Gastroesophageal sphincter (tissue), 4 donors: Measurements from ENCODE around the gene ANKS1A. TPM values are rescaled to one million over a fixed set of nuclear protein-coding genes. Genes with fewer than 3 reads are reported as not detected.
A peak's percentile ranks its signal among the peaks of the same experiment; 100 is the strongest.

Experiments
- ATAC-seq: fragments of 150-250 bp; one replicate; pipeline ENCODE4 v1.9.1; 2016; ENCODE audit warnings: mild to moderate bottlenecking, moderate library complexity
- H3K27ac ChIP-seq, 4 donors: fragments of 200-600 bp; sonication (generic) in 3 of 4; 1 replicate in 3 of 4; 2 replicates in 1 of 4; pipeline ENCODE4 v1.5.1; 2016 to 2019
- H3K27me3 ChIP-seq: fragments of 200-600 bp; sonication (generic); one replicate; pipeline ENCODE4 v1.5.1; 2019
- H3K36me3 ChIP-seq, 2 donors: fragments of 200-600 bp; sonication (generic); one replicate each; pipeline ENCODE4 v1.5.1; 2019; ENCODE audit warnings: control low read depth in 1 of 2
- H3K4me1 ChIP-seq, 3 donors: fragments of 200-600 bp; sonication (generic); 1 replicate in 2 of 3; 2 replicates in 1 of 3; pipeline ENCODE4 v1.5.1; 2016 to 2019; ENCODE audit warnings: control low read depth in 2 of 3
- H3K4me3 ChIP-seq, 2 donors: fragments of 200-600 bp; sonication (generic); one replicate each; pipeline ENCODE4 v1.5.1; 2019; ENCODE audit warnings: mild to moderate bottlenecking in 1 of 2, moderate library complexity in 1 of 2
- H3K9me3 ChIP-seq, 3 donors: fragments of 200-600 bp; sonication (generic); one replicate each; pipeline ENCODE4 v1.5.1; 2017 to 2019; ENCODE audit warnings: control low read depth in 2 of 3
- CTCF ChIP-seq, 4 experiments: fragments of 200-600 bp in 2 of 4; fragments of 450-650 bp in 2 of 4; sonication (generic) in 1 of 4; IDR thresholded peaks; one replicate each; pipeline ENCODE4 v1.5.1; 2017 to 2019; ENCODE audit warnings: antibody characterized with exemption in 4 of 4, mild to moderate bottlenecking in 2 of 4, moderate library complexity in 2 of 4
- EP300 ChIP-seq: sonication (generic); formaldehyde crosslinking; IDR thresholded peaks from one replicate; pipeline ENCODE4 v1.6.1; 2017; ENCODE audit warnings: antibody characterized with exemption, mild to moderate bottlenecking
- POLR2A ChIP-seq, 2 donors: fragments of 450-650 bp; IDR thresholded peaks; one replicate each; pipeline ENCODE4 v1.6.1; 2017; ENCODE audit warnings: antibody characterized with exemption in 2 of 2, mild to moderate bottlenecking in 2 of 2, moderate library complexity in 1 of 2
- POLR2AphosphoS5 ChIP-seq: sonication (generic); formaldehyde crosslinking; IDR thresholded peaks from one replicate; pipeline ENCODE4 v1.6.1; 2017; ENCODE audit warnings: antibody characterized with exemption
- WGBS, 2 donors: methylation state at CpG; one replicate each; pipeline ENCODE4 v1.1.5; 2018; ENCODE audit warnings: low coverage in 1 of 2; 5-methylcytosine and 5-hydroxymethylcytosine counted together
- total RNA-seq, 4 donors: library from RNA; depleted of rRNA; stranded (reverse); fragments of >200 nt; gene quantifications; one replicate each; pipeline ENCODE4 v1.1.0, GENCODE V29; 2016

The ANKS1A gene
- total RNA-seq, 4 donors from 2014 or later, result 52.0 to 135 (median 88.4) TPM

GRCh38 chr6:35048631-35049083, 159.6 kb downstream of the ANKS1A start:
- peaks cover 50 to 100% (median 82%) of the 10 kb centered on the region in 3 donors for H3K4me1 ChIP-seq
- no peak for TF ChIP-seq EP300
- TF ChIP-seq CTCF (IDR thresholded peaks at IDR 0.05), result peak in 3 of 4 experiments; percentile 35 to 63 (median 41)
- no peaks in the 10 kb centered on the region for H3K9me3 ChIP-seq
- ATAC-seq, result peak; percentile 10
- H3K27me3 ChIP-seq, result no peaks in the 10 kb centered on the region
- peaks cover 0 to 9% of the 10 kb centered on the region in 2 donors for H3K36me3 ChIP-seq
- H3K4me3 ChIP-seq, result peak overlapping the region in 1 of 2 donors; percentile 8
- WGBS, 2 donors, result 20% methylated on average over 3 of the region's 11 CpGs; no CpG with 5 or more reads in 1 of the 2 donors
- peak overlapping the region; percentile 85 to 98 (median 94) for H3K27ac ChIP-seq

GRCh38 chr6:35049156-35049735, 160.2 kb downstream of the ANKS1A start:
- 39 to 65% methylated on average over 6 to 10 of the region's 10 CpGs for WGBS, 2 donors
- ATAC-seq, result no peak
- no peak overlapping the region for H3K4me3 ChIP-seq
- TF ChIP-seq POLR2A (IDR thresholded peaks at IDR 0.05) (no peak), CTCF (IDR thresholded peaks at IDR 0.05) (peak in 1 of 4 experiments; percentile 1)
- H3K9me3 ChIP-seq, result no peaks in the 10 kb centered on the region
- peaks cover 54 to 100% (median 83%) of the 10 kb centered on the region in 3 donors for H3K4me1 ChIP-seq
- H3K36me3 ChIP-seq, result peaks cover 0 to 15% of the 10 kb centered on the region in 2 donors
- H3K27me3 ChIP-seq, result no peaks in the 10 kb centered on the region
- H3K27ac ChIP-seq, result peak overlapping the region; percentile 85 to 98 (median 94)

- Histone ChIP-seq H3K4me3 (no peak overlapping the region), H3K36me3 (peaks cover 0 to 24% of the 10 kb centered on the region in 2 donors), H3K27me3 (no peaks in the 10 kb centered on the region), H3K9me3 (no peaks in the 10 kb centered on the region), H3K27ac (peak overlapping the region; percentile 85 to 98 (median 94)), H3K4me1 (peaks cover 49 to 100% (median 74%) of the 10 kb centered on the region in 3 donors)
- 21 to 27% methylated on average over 7 to 10 of the region's 10 CpGs for WGBS, 2 donors
- TF ChIP-seq EP300 (no peak), POLR2AphosphoS5 (no peak), CTCF (IDR thresholded peaks at IDR 0.05) (peak in 1 of 4 experiments; percentile 12)
- ATAC-seq, result no peak
Measured at GRCh38 chr6:35049900-35050756, 161.1 kb downstream of the ANKS1A start.

GRCh38 chr6:35050757-35051330, 161.8 kb downstream of the ANKS1A start:
- ATAC-seq, result no peak
- no peaks in the 10 kb centered on the region for H3K9me3 ChIP-seq
- no peak for TF ChIP-seq CTCF (IDR thresholded peaks at IDR 0.05)
- no peak for TF ChIP-seq POLR2AphosphoS5
- WGBS, 2 donors, result 80 to 91% methylated on average over 3 of the region's 10 CpGs
- peaks cover 0 to 31% of the 10 kb centered on the region in 2 donors for H3K36me3 ChIP-seq
- no peak overlapping the region for H3K4me3 ChIP-seq
- peak overlapping the region; percentile 85 to 98 (median 94) for H3K27ac ChIP-seq
- no peaks in the 10 kb centered on the region for H3K27me3 ChIP-seq
- H3K4me1 ChIP-seq, result peaks cover 42 to 100% (median 67%) of the 10 kb centered on the region in 3 donors
